ENCODE measurements around the gene POLR2H.

GRCh38 chr3:184320104-184320445 is 41.4 kb upstream of the POLR2H start:
- TF ChIP-seq CEBPB (IDR thresholded peaks at IDR 0.05) = no peak
- no peak for TF ChIP-seq RAD21 (IDR thresholded peaks at IDR 0.05; ENCODE audit: low read depth)
